WERI-Rb-1 (cell line): ENCODE results near the gene PBXIP1.
A peak's percentile ranks its signal among the peaks of the same experiment; 100 is the strongest.

Source experiments
- DNase-seq: peaks from one replicate; pipeline ENCODE4 v3.0.0-alpha.2; 2020
- H3K27ac ChIP-seq: fragments of 250-450 bp; sonication (Bioruptor Pico); 2 replicates; pipeline ENCODE4 v1.5.1; 2020; ENCODE audit warnings: mild to moderate bottlenecking, moderate library complexity
- H3K27me3 ChIP-seq: fragments of 250-450 bp; sonication (Bioruptor Pico); 2 replicates; pipeline ENCODE4 v1.5.1; 2021; ENCODE audit warnings: mild to moderate bottlenecking, low read depth, moderate library complexity; ENCODE audit not compliant: insufficient read depth, severe bottlenecking
- H3K36me3 ChIP-seq: fragments of 250-450 bp; sonication (Bioruptor Pico); 2 replicates; pipeline ENCODE4 v1.5.1; 2020; ENCODE audit warnings: mild to moderate bottlenecking, moderate library complexity
- H3K4me3 ChIP-seq: 2 replicates; pipeline ENCODE4 v1.5.1; 2011; ENCODE audit warnings: low read depth, mild to moderate bottlenecking, control low read depth, low read length
- H3K9me3 ChIP-seq: fragments of 250-450 bp; sonication (Bioruptor Pico); 2 replicates; pipeline ENCODE4 v1.5.1; 2021; ENCODE audit warnings: mild to moderate bottlenecking, moderate library complexity; ENCODE audit not compliant: severe bottlenecking
- CTCF ChIP-seq: IDR thresholded peaks from 2 replicates; pipeline ENCODE4 v1.5.1; 2011; ENCODE audit warnings: low read depth, mild to moderate bottlenecking, control low read depth, inconsistent platforms, low read length

Gene PBXIP1

GRCh38 chr1:154944401-154945159 is 11.3 kb downstream of the PBXIP1 start:
- TF ChIP-seq CTCF = no peak
- Histone ChIP-seq H3K27me3 (no peaks in the 10 kb centered on the region), H3K4me3 (no peak overlapping the region), H3K27ac (0 out of 2 replicates have a peak overlapping the region, but pooled peaks have one; percentile 7), H3K36me3 (peaks cover 49% of the 10 kb centered on the region), H3K9me3 (no peaks in the 10 kb centered on the region)
- no peak for DNase-seq

DNA sequence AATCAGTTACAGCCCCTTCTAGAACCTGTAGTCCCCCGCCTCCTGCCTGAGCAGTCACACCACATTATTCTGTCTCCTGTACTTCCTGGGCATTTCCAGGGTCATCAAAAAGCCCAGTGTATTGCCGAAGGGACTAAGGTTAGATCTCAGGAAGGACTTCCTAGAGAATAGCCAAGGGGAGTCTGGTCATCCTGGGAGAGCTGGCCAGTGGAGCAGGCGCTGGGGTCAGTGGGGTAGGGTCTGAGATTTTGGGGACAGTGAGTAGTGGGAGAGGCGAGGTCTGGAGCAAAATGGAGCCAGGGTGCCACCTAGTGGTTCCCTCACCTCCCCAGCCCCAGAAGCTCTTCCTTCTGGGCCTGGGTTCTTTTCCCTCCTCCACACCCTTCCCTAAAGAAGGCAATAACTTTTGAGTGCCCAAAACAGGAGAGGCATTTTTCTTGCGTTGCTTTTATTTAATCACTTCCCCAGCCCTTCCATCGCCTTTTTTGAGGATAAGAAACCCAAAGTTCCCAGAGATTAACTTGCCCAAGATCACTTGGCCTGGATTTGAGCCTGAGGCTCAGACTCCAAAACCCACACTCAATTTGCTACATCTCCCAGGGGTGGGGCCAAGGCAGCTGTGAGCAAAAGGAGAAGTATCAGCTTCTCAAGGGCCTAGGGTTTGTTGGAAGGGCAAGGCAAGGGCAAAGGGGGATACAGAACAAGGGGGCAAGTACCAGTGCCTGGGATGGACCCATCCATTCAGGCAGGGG is 12.1 kb downstream of the PBXIP1 start:
- peak; percentile 76 for DNase-seq
- TF ChIP-seq CTCF = peak; percentile 100
- H3K27ac ChIP-seq = 0 out of 2 replicates have a peak overlapping the region, but pooled peaks have one; percentile 7
- peaks cover 46% of the 10 kb centered on the region for H3K36me3 ChIP-seq
- no peaks in the 10 kb centered on the region for H3K27me3 ChIP-seq
- no peaks in the 10 kb centered on the region for H3K9me3 ChIP-seq
- no peak overlapping the region for H3K4me3 ChIP-seq

DNA sequence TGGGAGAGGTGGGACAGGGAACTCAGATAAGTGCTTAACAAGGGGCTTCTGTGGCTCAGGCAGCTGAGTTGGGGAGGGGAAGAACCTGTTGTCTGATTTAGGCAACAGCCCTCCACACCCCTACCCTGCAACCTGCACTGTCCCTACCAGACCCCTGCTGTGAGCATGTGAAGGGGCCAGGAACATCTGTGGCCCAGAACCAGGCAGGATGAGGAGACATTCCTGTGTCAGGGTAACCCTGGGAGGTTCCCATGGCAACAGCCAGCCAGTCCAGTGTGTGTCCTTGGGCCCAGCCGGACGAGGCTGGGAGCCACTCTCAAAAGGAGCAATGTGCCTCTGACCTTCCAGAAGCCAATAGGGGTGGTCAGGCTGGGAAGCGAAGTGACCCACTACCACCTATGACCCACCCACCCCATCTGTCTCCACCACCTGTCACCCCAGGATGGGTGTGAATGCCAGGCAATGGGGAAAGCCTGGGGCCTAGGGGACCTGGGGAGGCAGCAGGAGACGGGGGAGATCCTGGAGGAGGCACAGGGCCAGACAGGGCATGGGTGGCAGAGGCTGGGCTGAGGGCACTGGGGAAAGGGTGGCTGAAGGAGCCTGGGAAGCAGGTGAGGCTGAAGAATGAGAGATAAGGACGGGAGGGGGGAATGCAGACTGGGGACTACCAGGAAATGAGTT is 14.4 kb downstream of the PBXIP1 start:
- DNase-seq = peak; percentile 86
- H3K9me3 ChIP-seq = no peaks in the 10 kb centered on the region
- no peak overlapping the region for H3K4me3 ChIP-seq
- no peak for TF ChIP-seq CTCF
- H3K27ac ChIP-seq = peak overlapping the region; percentile 22
- peaks cover 22% of the 10 kb centered on the region for H3K36me3 ChIP-seq
- no peaks in the 10 kb centered on the region for H3K27me3 ChIP-seq

DNA sequence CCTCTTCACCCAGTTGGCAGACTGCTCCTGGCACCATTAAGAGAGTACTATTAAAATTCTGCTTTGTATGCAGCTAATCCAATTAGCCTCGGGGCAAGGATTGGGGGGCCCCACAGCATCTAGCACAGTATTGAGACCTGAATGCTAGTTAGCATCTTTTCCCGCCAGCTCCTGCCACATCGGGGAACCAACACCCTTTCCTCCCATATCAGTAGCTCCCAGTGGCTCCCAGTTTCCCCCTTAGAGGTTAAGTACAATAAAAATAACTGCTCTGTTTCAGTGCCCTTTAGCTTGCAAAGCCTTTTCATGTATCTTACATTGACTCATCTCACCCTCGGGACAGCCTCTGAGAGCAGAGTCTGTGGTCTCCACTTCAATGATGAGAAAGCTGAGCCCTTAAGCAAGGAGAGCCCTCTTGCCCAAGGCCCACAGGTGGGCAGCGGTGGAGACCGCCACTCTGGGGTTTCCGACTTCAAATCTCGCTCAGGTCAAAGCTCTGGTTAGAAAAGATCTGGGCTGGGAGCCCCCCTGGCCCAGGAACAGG is 15.2 kb downstream of the PBXIP1 start:
- peak overlapping the region; percentile 22 for H3K27ac ChIP-seq
- no peak overlapping the region for H3K4me3 ChIP-seq
- no peak for DNase-seq

DNA sequence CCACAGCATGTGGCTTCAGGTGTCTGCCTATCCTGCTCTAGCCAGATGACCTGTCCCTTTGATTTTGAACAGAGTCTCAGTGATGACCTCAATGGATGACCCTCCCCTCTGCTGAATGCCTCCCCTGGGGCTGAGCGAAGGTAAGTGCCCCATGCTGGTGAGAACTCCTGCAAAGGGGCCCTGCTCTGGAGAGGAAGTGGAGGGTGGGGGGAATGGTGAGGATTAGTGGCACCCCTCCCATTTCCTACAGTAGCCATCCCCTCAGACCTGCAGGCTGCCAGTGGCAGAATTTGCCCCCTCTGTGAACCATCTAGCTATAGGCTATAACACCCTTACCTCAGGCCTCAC is 15.7 kb downstream of the PBXIP1 start:
- H3K27me3 ChIP-seq = no peaks in the 10 kb centered on the region
- H3K9me3 ChIP-seq = peaks cover 3% of the 10 kb centered on the region
- peaks cover 13% of the 10 kb centered on the region for H3K36me3 ChIP-seq
- no peak for DNase-seq
- no peak overlapping the region for H3K27ac ChIP-seq
- TF ChIP-seq CTCF = no peak
- no peak overlapping the region for H3K4me3 ChIP-seq

More for the DNA sequence above, 15.2 kb downstream of the PBXIP1 start:
- Histone ChIP-seq H3K36me3 (peaks cover 16% of the 10 kb centered on the region), H3K9me3 (peaks cover 3% of the 10 kb centered on the region), H3K27me3 (no peaks in the 10 kb centered on the region)
- TF ChIP-seq CTCF = no peak
